Urinary bladder (tissue), 4 donors: Measurements from ENCODE around the gene SMIM28. TPM values are rescaled to one million over a fixed set of nuclear protein-coding genes. Genes with fewer than 3 reads are reported as not detected.
"Not testable (repeated sequence)": the region's sequence is repeated elsewhere in the genome, so short reads cannot be mapped to it uniquely, and the experiment has no call there.

ENCODE experiments used
- DNase-seq: peaks from one replicate; pipeline ENCODE4 v3.0.0-alpha.2; 2015; ENCODE audit errors: extremely low spot score
- H3K27ac ChIP-seq: one replicate; pipeline ENCODE4 v1.5.1; 2013; ENCODE audit warnings: low read depth, mild to moderate bottlenecking, moderate library complexity
- H3K36me3 ChIP-seq: one replicate; pipeline ENCODE4 v1.6.1; 2013; ENCODE audit warnings: mild to moderate bottlenecking, moderate library complexity; ENCODE audit not compliant: insufficient read depth
- H3K4me1 ChIP-seq: one replicate; pipeline ENCODE4 v1.6.1; 2013; ENCODE audit warnings: mild to moderate bottlenecking, moderate library complexity; ENCODE audit not compliant: insufficient read depth
- H3K4me3 ChIP-seq: one replicate; pipeline ENCODE4 v1.5.1; 2013; ENCODE audit warnings: low read depth, low read length
- WGBS: extraction: QIAGEN DNeasy Blood & Tissue Kit; methylation state at CpG from one replicate; pipeline ENCODE4 v1.1.7; 2013; 5-methylcytosine and 5-hydroxymethylcytosine counted together
- polyA plus RNA-seq: library from polyadenylated mRNA; stranded (reverse); fragments of 200-250 nt; gene quantifications from one replicate; pipeline ENCODE4 v1.2.3, GENCODE V29; 2013
- total RNA-seq: library from RNA; depleted of rRNA; stranded (reverse); fragments of >200 nt; gene quantifications from one replicate; pipeline ENCODE4 v1.2.3, GENCODE V29; 2014
- donor health status: healthy with polysubstance abuse.
- donor health status: healthy.

SMIM28 gene
- total and polyA plus RNA-seq, 2 donors: not detected

GRCh38 chr6:138422861-138423260, 45.2 kb downstream of the SMIM28 start:
- Histone ChIP-seq H3K36me3 (no peaks in the 10 kb centered on the region), H3K27ac (no peak overlapping the region), H3K4me3 (no peak overlapping the region), H3K4me1 (no peaks in the 10 kb centered on the region)
- no peak for DNase-seq

GRCh38 chr6:138424004-138424904, 46.5 kb downstream of the SMIM28 start:
- Histone ChIP-seq H3K36me3 (no peaks in the 10 kb centered on the region), H3K4me3 (no peak overlapping the region), H3K4me1 (peaks cover 1% of the 10 kb centered on the region), H3K27ac (no peak overlapping the region)
- DNase-seq: no peak
- WGBS: 92% methylated on average over 48 of the region's 48 CpGs

GRCh38 chr6:138425256-138425655, 47.6 kb downstream of the SMIM28 start:
- H3K36me3 ChIP-seq, H3K4me3 ChIP-seq, H3K4me1 ChIP-seq, H3K27ac ChIP-seq, DNase-seq: not testable (repeated sequence)
- 93% methylated on average over 7 of the region's 7 CpGs for WGBS

- 85% methylated on average over 5 of the region's 5 CpGs for WGBS
- peaks cover 1% of the 10 kb centered on the region for H3K4me1 ChIP-seq
- DNase-seq: no peak
- H3K36me3 ChIP-seq: no peaks in the 10 kb centered on the region
- no peak overlapping the region for H3K27ac ChIP-seq
- H3K4me3 ChIP-seq: no peak overlapping the region
Observed at GRCh38 chr6:138426500-138427123, 48.9 kb downstream of the SMIM28 start.

- no peak for DNase-seq
- H3K27ac ChIP-seq: no peak overlapping the region
- peaks cover 1% of the 10 kb centered on the region for H3K4me1 ChIP-seq
- no peaks in the 10 kb centered on the region for H3K36me3 ChIP-seq
- 88% methylated on average over 8 of the region's 8 CpGs for WGBS
- H3K4me3 ChIP-seq: no peak overlapping the region
Observed at GRCh38 chr6:138427701-138428100, 50.0 kb downstream of the SMIM28 start.

GRCh38 chr6:138428944-138429598, 51.4 kb downstream of the SMIM28 start:
- Histone ChIP-seq H3K27ac (no peak overlapping the region), H3K4me3 (no peak overlapping the region), H3K36me3 (no peaks in the 10 kb centered on the region), H3K4me1 (peaks cover 1% of the 10 kb centered on the region)
- WGBS: 36% methylated on average over 8 of the region's 8 CpGs
- DNase-seq: peak; percentile 40

- H3K4me1 ChIP-seq: peaks cover 1% of the 10 kb centered on the region
- H3K36me3 ChIP-seq: no peaks in the 10 kb centered on the region
- H3K4me3 ChIP-seq: no peak overlapping the region
- 64% methylated on average over 12 of the region's 12 CpGs for WGBS
- DNase-seq: no peak
- H3K27ac ChIP-seq: no peak overlapping the region
Observed at GRCh38 chr6:138429761-138430160, 52.1 kb downstream of the SMIM28 start.

- H3K27ac ChIP-seq: no peak overlapping the region
- WGBS: 93% methylated on average over 29 of the region's 29 CpGs
- peaks cover 1% of the 10 kb centered on the region for H3K4me1 ChIP-seq
- no peaks in the 10 kb centered on the region for H3K36me3 ChIP-seq
- no peak overlapping the region for H3K4me3 ChIP-seq
- no peak for DNase-seq
Observed at GRCh38 chr6:138430361-138431145, 52.8 kb downstream of the SMIM28 start.

- H3K27ac ChIP-seq: no peak overlapping the region
- 88% methylated on average over 19 of the region's 19 CpGs for WGBS
- peaks cover 1% of the 10 kb centered on the region for H3K4me1 ChIP-seq
- no peak overlapping the region for H3K4me3 ChIP-seq
- no peak for DNase-seq
- no peaks in the 10 kb centered on the region for H3K36me3 ChIP-seq
Observed at GRCh38 chr6:138431256-138432062, 53.8 kb downstream of the SMIM28 start.

- H3K4me3 ChIP-seq: no peak overlapping the region
- H3K4me1 ChIP-seq: peaks cover 1% of the 10 kb centered on the region
- H3K36me3 ChIP-seq: no peaks in the 10 kb centered on the region
- 93% methylated on average over 11 of the region's 11 CpGs for WGBS
- DNase-seq: no peak
- H3K27ac ChIP-seq: no peak overlapping the region
Observed at GRCh38 chr6:138432063-138432356, 54.3 kb downstream of the SMIM28 start.
